GM13976 (cell line): ENCODE measurements around the gene CHN2.
"Not testable (repeated sequence)": the region's sequence is repeated elsewhere in the genome, so short reads cannot be mapped to it uniquely, and the experiment has no call there.

Experiments
- DNase-seq: peaks from one replicate; pipeline ENCODE4 v3.0.0; 2012; ENCODE audit warnings: low spot score
- in situ Hi-C: fragments of 300-500 bp; cut with MboI; formaldehyde crosslinking; loops from one replicate; pipeline ENCODE4 v1.12.0; 2022; ENCODE audit warnings: low sequenced_read_pairs, mixed read lengths, inconsistent platforms; ENCODE audit not compliant: unreplicated experiment
- TF ChIP-seq, protein P1 (sequence below): IDR thresholded peaks from 2 replicates; pipeline ENCODE4 v1.5.1; 2012; ENCODE audit warnings: borderline replicate concordance, mild to moderate bottlenecking; ENCODE audit not compliant: insufficient read depth; ENCODE audit errors: extremely low read depth, missing control alignments, control extremely low read depth

The CHN2 gene

GRCh38 chr7:29255906-29256692 lies 61.5 kb downstream of the CHN2 start:
- in situ Hi-C loops = no loop called here
- TF ChIP-seq, protein P1, sequence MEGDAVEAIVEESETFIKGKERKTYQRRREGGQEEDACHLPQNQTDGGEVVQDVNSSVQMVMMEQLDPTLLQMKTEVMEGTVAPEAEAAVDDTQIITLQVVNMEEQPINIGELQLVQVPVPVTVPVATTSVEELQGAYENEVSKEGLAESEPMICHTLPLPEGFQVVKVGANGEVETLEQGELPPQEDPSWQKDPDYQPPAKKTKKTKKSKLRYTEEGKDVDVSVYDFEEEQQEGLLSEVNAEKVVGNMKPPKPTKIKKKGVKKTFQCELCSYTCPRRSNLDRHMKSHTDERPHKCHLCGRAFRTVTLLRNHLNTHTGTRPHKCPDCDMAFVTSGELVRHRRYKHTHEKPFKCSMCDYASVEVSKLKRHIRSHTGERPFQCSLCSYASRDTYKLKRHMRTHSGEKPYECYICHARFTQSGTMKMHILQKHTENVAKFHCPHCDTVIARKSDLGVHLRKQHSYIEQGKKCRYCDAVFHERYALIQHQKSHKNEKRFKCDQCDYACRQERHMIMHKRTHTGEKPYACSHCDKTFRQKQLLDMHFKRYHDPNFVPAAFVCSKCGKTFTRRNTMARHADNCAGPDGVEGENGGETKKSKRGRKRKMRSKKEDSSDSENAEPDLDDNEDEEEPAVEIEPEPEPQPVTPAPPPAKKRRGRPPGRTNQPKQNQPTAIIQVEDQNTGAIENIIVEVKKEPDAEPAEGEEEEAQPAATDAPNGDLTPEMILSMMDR = no peak
- no peak for DNase-seq

DNA sequence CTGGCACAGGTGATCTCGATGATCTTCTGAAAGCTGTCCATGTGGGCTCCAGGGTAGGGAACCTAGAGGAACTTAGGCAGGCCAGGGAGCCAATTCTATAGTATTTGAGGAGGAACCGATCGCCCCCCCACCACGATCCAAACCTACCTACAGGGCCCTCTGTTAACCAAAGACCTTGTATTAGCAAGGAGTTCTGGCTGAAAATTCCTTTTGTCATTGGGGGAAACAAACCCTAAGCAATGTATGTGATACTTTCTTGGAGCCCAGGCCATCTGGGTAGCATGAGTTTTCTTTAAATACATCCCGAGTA lies 62.1 kb downstream of the CHN2 start:
- TF ChIP-seq, protein P1 = no peak
- no peak for DNase-seq
- in situ Hi-C loops = no loop called here

GRCh38 chr7:29258951-29259350 lies 64.4 kb downstream of the CHN2 start:
- TF ChIP-seq, protein P1 = no peak
- in situ Hi-C loops = no loop called here
- DNase-seq = no peak

DNA sequence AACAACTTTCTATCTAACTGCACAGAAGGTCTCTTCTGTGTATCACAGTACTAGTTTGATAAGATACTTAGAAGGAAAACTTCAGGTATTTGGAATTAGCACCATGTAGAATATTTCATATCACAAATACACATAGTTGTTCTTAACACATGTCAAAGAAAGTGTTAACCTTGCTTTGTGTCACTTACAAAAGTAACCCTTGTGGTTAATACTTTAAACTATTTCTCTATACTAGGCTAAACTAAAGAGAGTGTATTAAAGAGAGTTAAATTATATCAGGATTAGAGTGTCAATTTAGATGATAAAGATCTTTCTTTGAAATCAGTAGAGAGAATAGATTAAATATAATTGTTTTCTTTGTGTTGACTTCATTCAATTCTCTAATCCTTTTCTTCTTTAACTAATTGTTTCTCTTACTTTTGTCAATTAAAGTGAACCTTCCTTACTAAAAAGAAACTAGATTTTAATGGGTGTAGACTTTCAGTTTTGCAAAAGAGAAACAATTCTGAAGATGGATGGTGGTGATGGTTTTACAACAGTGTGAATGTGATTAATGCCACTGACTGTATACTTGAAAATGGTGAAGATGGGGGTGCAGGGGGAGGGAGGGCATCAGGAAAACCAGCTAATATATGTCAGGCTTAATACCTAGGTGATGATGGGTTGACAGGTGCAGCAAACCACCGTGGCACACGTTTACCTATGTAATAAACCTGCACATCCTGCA lies 67.8 kb downstream of the CHN2 start:
- in situ Hi-C loops = no loop called here
- TF ChIP-seq, protein P1 = no peak
- no peak for DNase-seq

DNA sequence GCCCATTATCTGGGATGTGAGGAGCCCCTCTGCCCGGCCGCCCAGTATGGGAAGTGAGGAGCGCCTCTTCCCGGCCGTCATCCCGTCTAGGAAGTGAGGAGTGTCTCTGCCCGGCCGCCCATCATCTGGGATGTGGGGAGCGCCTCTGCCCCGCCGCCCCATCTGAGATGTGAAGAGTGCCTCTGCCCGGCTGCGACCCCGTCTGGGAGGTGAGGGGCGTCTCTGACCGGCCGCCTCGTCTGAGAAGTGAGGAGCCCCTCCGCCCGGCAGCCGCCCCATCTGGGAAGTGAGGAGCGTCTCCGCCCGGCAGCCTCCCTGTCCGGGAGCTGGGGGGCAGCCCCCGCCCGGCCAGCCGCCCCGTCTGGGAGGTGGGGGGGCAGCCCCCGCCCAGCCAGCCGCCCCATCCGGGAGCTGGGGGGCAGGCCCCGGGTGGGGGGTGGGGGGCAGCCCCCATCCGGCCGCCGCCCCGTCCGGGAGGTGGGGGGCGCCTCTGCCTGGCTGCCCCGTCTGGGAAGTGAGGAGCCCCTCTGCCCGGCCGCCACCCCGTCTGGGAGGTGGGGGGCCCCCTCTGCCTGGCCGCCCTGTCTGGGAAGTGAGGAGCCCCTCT lies 69.1 kb downstream of the CHN2 start:
- DNase-seq, in situ Hi-C loops: not testable (repeated sequence)

GRCh38 chr7:29265208-29265923 lies 70.8 kb downstream of the CHN2 start:
- in situ Hi-C loops = no loop called here
- no peak for DNase-seq
- TF ChIP-seq, protein P1 = no peak

- no peak for DNase-seq
- TF ChIP-seq, protein P1 = no peak
- in situ Hi-C loops = no loop called here
Measured at GRCh38 chr7:29269935-29270334, 75.4 kb downstream of the CHN2 start.
